Transverse colon (tissue), 4 donors: Measurements from ENCODE around the gene TAF4.

Source experiments
- POLR2A ChIP-seq: fragments of 450-650 bp; IDR thresholded peaks from one replicate; pipeline ENCODE4 v1.6.1; 2016; ENCODE audit warnings: antibody characterized with exemption, mild to moderate bottlenecking, moderate library complexity
- POLR2AphosphoS5 ChIP-seq, 3 donors: sonication (generic); formaldehyde crosslinking; IDR thresholded peaks; one replicate each; pipeline ENCODE4 v1.6.1; 2016; ENCODE audit warnings: antibody characterized with exemption in 3 of 3
- TF ChIP-seq, protein P1 (sequence below), 5 experiments: fragments of 200-600 bp in 3 of 5; fragments of 450-650 bp in 2 of 5; sonication (generic) in 3 of 5; IDR thresholded peaks; 1 replicate in 2 of 5; 2 replicates in 3 of 5; pipeline ENCODE4 v1.5.1; 2016 to 2017; ENCODE audit warnings: antibody characterized with exemption in 5 of 5, inconsistent platforms in 3 of 5, mild to moderate bottlenecking in 2 of 5, moderate library complexity in 1 of 5

DNA sequence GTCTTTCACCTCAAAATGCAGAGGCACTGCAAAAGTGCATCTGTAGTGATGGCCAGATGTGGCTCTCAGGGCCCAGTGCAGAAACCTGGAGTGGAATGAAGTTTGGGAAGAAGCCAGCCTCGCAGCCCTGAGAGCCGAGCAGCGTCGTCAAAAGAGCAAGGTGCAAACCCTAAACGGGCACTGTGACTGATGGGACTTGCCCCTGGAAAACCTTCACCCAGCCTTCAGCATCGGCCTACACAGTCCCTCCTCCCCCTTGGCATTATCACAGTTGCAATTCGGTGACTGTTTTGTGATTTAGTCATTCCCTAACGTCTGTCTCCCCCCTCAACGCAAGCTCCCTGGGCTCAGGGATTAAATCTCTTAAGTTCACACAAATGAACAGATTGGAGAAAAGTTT is 38.6 kb downstream of the TAF4 start:
- TF ChIP-seq, protein P1, sequence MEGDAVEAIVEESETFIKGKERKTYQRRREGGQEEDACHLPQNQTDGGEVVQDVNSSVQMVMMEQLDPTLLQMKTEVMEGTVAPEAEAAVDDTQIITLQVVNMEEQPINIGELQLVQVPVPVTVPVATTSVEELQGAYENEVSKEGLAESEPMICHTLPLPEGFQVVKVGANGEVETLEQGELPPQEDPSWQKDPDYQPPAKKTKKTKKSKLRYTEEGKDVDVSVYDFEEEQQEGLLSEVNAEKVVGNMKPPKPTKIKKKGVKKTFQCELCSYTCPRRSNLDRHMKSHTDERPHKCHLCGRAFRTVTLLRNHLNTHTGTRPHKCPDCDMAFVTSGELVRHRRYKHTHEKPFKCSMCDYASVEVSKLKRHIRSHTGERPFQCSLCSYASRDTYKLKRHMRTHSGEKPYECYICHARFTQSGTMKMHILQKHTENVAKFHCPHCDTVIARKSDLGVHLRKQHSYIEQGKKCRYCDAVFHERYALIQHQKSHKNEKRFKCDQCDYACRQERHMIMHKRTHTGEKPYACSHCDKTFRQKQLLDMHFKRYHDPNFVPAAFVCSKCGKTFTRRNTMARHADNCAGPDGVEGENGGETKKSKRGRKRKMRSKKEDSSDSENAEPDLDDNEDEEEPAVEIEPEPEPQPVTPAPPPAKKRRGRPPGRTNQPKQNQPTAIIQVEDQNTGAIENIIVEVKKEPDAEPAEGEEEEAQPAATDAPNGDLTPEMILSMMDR (IDR thresholded peaks at IDR 0.05) = no peak
- no peak for TF ChIP-seq POLR2A
- TF ChIP-seq POLR2AphosphoS5 (IDR thresholded peaks at IDR 0.05) = no peak
